HepG2 (cell line): ENCODE data around the gene ZNF414. TPM values are rescaled to one million over a fixed set of nuclear protein-coding genes. Genes with fewer than 3 reads are reported as not detected.

Experiments
- CHD4 ChIP-seq: fragments of 200-600 bp; sonication (generic); IDR thresholded peaks from 2 replicates; pipeline ENCODE4 v1.7.0; 2017; ENCODE audit warnings: mild to moderate bottlenecking, low read length, borderline replicate concordance
- HMGXB4 ChIP-seq, 2 experiments: sonication (generic) in 1 of 2; formaldehyde crosslinking in 1 of 2; IDR thresholded peaks; 2 replicates each; pipeline versions ENCODE4 v1.4.0 to v1.6.1; 2018 to 2020; ENCODE audit warnings: missing genetic modification reagents in 2 of 2, borderline replicate concordance in 1 of 2, low read depth in 1 of 2, mild to moderate bottlenecking in 1 of 2, missing biosample characterization in 1 of 2
- PRDM15 ChIP-seq: sonication (generic); formaldehyde crosslinking; IDR thresholded peaks from 2 replicates; pipeline ENCODE4 v1.4.0; 2020; ENCODE audit warnings: missing genetic modification reagents
- PRDM4 ChIP-seq: sonication (generic); formaldehyde crosslinking; IDR thresholded peaks from 2 replicates; pipeline ENCODE4 v1.9.0; 2021; ENCODE audit warnings: missing genetic modification reagents, borderline replicate concordance
- SNAPC4 ChIP-seq: sonication (generic); formaldehyde crosslinking; IDR thresholded peaks from 2 replicates; pipeline ENCODE4 v1.4.0; 2020; ENCODE audit warnings: mild to moderate bottlenecking, missing genetic modification reagents
- TRIM22 ChIP-seq: fragments of 450-650 bp; IDR thresholded peaks from 2 replicates; pipeline ENCODE4 v1.6.1; 2017
- ZNF12 ChIP-seq: sonication (generic); formaldehyde crosslinking; IDR thresholded peaks from 2 replicates; pipeline ENCODE4 v1.5.0; 2020; ENCODE audit warnings: missing genetic modification reagents
- ZNF280B ChIP-seq: sonication (generic); formaldehyde crosslinking; IDR thresholded peaks from 2 replicates; pipeline ENCODE4 v1.5.0; 2020; ENCODE audit warnings: missing genetic modification reagents, mild to moderate bottlenecking, borderline replicate concordance
- ZNF546 ChIP-seq: sonication (generic); formaldehyde crosslinking; conservative IDR thresholded peaks from 2 replicates; pipeline ENCODE4 v1.8.1; 2023; ENCODE audit warnings: mild to moderate bottlenecking, missing genetic modification reagents
- ZNF552 ChIP-seq: sonication (generic); formaldehyde crosslinking; IDR thresholded peaks from 2 replicates; pipeline ENCODE4 v1.9.0; 2022; ENCODE audit warnings: missing genetic modification reagents, mild to moderate bottlenecking, borderline replicate concordance
- polyA plus RNA-seq, 8 experiments: library from polyadenylated mRNA; depleted of rRNA in 3 of 8; stranded (reverse) in 7 of 8; unstranded in 1 of 8; fragments of >200 nt; fragmentation: Illumina TruSeq in 4 of 8; extraction: Trizol in 4 of 8; gene quantifications; 2 replicates each; pipeline versions ENCODE4 v1.2.1 to v1.2.3, GENCODE V29; 2011 to 2016; ENCODE audit warnings: low read depth in 4 of 8, missing spikeins in 1 of 8, mixed read lengths in 1 of 8; ENCODE audit not compliant: insufficient read depth in 1 of 8
- total RNA-seq, 5 experiments: library from RNA; depleted of rRNA; stranded (reverse); fragments of >200 nt; fragmentation: Illumina TruSeq; extraction: Trizol; gene quantifications; 2 replicates each; pipeline ENCODE4 v1.2.3, GENCODE V29; 2016; ENCODE audit warnings: low read depth in 1 of 5

Gene ZNF414
- total and polyA plus RNA-seq, 2 of the 13 experiments (the other 11 are each of a cell fraction or from before 2014, with no cell fraction given): 2.5 to 4.0 TPM

GRCh38 chr19:8505680-8506401 lies 8.1 kb downstream of the ZNF414 start (continued):
- no peak for TF ChIP-seq CHD4
- TF ChIP-seq ZNF12: no peak
- no peak; the same call in 1 of the 2 replicates for TF ChIP-seq PRDM15 (CRISPR knock-in tag)
- TF ChIP-seq HMGXB4 (CRISPR knock-in tag; IDR thresholded peaks at IDR 0.05; ENCODE audit: borderline replicate concordance in 1 of 2, low read depth in 1 of 2): peak; percentile 87 to 88
- TF ChIP-seq ZNF280B (CRISPR knock-in tag): no peak
- no peak for TF ChIP-seq ZNF552 (CRISPR knock-in tag)
- no peak for TF ChIP-seq TRIM22
- TF ChIP-seq SNAPC4: no peak
- 0 out of 2 replicates have a peak, but pooled peaks have one; percentile 38 for TF ChIP-seq PRDM4 (CRISPR knock-in tag)
- TF ChIP-seq ZNF546 (CRISPR knock-in tag): no peak; the same call in 1 of the 2 replicates
